HG03457 (cell line): ENCODE results near the gene MVP.

Experiments
- ATAC-seq: cut with Tn5 transposase; IDR thresholded peaks from one replicate; pipeline ENCODE4 v1.9.1; 2021; ENCODE audit warnings: moderate number of reproducible peaks; ENCODE audit not compliant: unreplicated experiment

MVP gene

GRCh38 chr16:29841631-29842030, 21.4 kb downstream of the MVP start:
- ATAC-seq, result no peak

- ATAC-seq, result no peak
Measured at GRCh38 chr16:29842732-29843346, 22.6 kb downstream of the MVP start.

- ATAC-seq, result no peak
Measured at GRCh38 chr16:29843931-29844330, 23.7 kb downstream of the MVP start.

- no peak for ATAC-seq
Measured at GRCh38 chr16:29844575-29845331, 24.5 kb downstream of the MVP start.

- ATAC-seq, result no peak
Measured at GRCh38 chr16:29845656-29846055, 25.4 kb downstream of the MVP start.

- ATAC-seq, result no peak
Measured at GRCh38 chr16:29848420-29849297, 28.4 kb downstream of the MVP start.

GRCh38 chr16:29849505-29849904, 29.2 kb downstream of the MVP start:
- no peak for ATAC-seq

- ATAC-seq, result no peak
Measured at GRCh38 chr16:29850998-29851397, 30.7 kb downstream of the MVP start.

- ATAC-seq, result no peak
Measured at GRCh38 chr16:29852654-29853053, 32.4 kb downstream of the MVP start.

GRCh38 chr16:29854520-29855100, 34.3 kb downstream of the MVP start:
- no peak for ATAC-seq

- ATAC-seq, result no peak
Measured at GRCh38 chr16:29857133-29857760, 37.0 kb downstream of the MVP start.

- no peak for ATAC-seq
Measured at GRCh38 chr16:29858149-29858849, 38.0 kb downstream of the MVP start.

- no peak for ATAC-seq
Measured at GRCh38 chr16:29858974-29859373, 38.7 kb downstream of the MVP start.

GRCh38 chr16:29860218-29860617, 40.0 kb downstream of the MVP start:
- no peak for ATAC-seq

- ATAC-seq, result no peak
Measured at GRCh38 chr16:29862383-29862883, 42.2 kb downstream of the MVP start.

- ATAC-seq, result peak; percentile 95
Measured at GRCh38 chr16:29862884-29863668, 42.8 kb downstream of the MVP start, which contains the start of gene CDIPT. CDIPT (minus strand) TSS chr16:29863226; CDS start chr16:29862857, 369 bp downstream.

GRCh38 chr16:29863669-29863984, 43.4 kb downstream of the MVP start:
- ATAC-seq, result no peak

GRCh38 chr16:29864205-29864604, 43.9 kb downstream of the MVP start:
- ATAC-seq, result no peak

GRCh38 chr16:29868396-29869009, 48.2 kb downstream of the MVP start:
- no peak for ATAC-seq
